GM12873 (cell line): ENCODE measurements around the gene LONP1.

Experiments
- CTCF ChIP-seq: IDR thresholded peaks from 2 replicates; pipeline ENCODE4 v1.5.1; 2012; ENCODE audit warnings: low read depth, mild to moderate bottlenecking, moderate library complexity, low read length, control low read depth; ENCODE audit not compliant: insufficient read depth; ENCODE audit errors: missing control alignments

Gene LONP1

GRCh38 chr19:5680084-5680436 lies 39.9 kb downstream of the LONP1 start:
- no peak for TF ChIP-seq CTCF

- TF ChIP-seq CTCF, result no peak
Measured at GRCh38 chr19:5679289-5680083, 40.5 kb downstream of the LONP1 start.

DNA sequence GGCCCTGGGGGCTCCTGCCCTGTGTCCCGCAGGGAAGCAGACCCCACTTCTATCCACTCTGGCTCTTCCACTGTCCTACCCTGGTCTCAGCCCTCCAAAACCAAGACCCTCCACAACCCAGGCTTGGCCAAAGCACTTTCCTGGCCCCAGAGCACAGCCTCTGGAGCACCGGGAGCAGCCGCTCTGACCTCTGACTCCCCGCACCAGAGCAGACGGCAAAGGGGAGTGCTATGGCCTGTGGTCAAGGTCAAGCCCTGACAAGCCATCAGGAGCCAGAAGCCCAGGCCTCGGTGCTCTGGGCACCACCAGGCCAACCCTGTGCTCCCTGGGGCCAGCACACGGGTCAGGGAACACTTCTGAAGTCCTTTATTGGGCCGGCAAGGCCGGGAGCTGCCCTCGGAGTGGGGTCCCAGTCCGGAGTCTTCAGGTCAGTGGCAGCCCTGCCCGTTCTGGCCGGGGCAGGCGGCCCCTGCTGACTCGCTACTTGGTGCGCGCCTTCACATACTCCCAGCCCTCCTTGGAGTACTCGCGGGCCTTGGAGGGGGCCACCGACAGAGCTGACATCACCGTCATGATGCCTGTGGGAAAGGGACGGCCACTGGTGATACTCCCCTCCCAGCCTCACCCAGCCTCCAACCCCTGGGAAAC lies 41.8 kb downstream of the LONP1 start:
- no peak for TF ChIP-seq CTCF

DNA sequence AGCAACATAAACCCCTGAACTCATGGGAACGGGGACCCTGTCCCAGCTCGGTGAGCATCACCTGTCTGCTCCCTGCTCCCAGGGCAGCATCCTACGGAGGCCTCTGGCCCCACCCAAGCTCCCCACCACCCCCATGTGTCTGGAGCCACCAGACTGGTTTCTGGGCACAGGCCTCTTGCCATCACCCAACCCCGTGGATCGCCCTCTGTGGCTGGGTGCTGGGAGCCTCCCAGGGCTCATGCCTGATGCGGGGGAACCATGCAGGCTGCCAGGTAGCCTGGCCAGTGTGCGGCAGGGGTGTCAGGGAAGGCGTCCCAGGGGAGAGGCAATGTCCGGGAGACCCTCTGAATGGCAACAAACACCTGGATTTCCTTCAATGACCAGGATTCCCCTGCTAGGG lies 42.4 kb downstream of the LONP1 start:
- TF ChIP-seq CTCF, result no peak

DNA sequence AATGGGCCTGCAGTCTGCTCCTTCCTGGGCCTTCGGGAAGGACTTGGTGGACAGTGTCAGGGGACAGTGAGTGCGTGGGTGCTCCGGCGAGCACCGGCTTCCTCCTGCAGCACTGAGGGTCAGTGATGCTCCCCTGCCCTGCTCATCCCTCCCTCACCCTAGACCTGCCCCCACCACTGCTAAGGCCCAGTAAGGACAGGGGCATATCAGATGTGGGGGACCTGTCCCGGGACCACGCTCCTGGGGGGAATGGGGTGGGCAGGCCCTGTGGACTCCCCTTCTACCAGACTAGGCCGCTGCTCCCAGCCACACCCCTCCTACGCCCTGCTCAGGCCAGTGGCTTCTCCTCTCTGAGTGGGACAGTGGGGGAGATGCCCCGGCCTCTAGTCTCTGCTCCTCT lies 42.8 kb downstream of the LONP1 start:
- TF ChIP-seq CTCF, result no peak

GRCh38 chr19:5676772-5677105 lies 43.2 kb downstream of the LONP1 start:
- TF ChIP-seq CTCF, result no peak

DNA sequence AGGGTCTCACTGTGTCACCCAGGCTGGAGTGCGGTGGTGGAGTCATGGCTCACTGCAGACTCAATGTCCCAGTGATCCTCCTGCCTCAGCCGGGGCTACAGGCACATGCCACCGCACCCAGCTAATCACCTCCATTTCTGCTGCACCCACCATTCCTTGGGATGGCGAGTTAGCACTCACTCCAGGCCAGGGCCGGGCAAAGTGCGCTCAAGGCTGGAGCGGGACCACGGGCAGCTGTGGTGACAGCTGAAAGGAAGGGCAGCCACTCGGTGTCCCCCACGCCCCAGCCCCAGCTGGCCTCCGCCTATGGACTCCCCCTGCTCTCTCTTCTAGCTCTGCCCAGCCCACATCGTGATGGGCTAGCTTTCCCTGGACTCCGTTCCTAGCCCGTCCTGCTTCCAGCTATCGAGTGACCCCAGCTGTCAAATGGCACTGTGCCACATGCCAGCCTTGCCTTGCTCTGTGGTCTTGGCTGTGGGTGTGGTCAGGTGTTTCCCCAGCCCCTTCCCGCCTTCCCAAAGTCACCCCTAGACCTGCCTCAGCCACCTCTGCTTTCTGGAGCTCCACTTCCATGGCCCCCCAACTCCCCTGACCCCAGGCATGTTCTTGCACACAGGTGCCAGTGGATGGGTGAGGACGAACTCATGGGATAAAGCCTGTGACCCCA lies 43.7 kb downstream of the LONP1 start:
- no peak for TF ChIP-seq CTCF
